Measurements from ENCODE around the gene NAALADL1.
A peak's percentile ranks its signal among the peaks of the same experiment; 100 is the strongest.

NAALADL1 gene

GRCh38 chr11:64999478-64999877 is 58.9 kb downstream of the NAALADL1 start:
- no peak overlapping the region for H3K27ac ChIP-seq (ENCODE audit: low read depth, low read length)
- H3K79me2 ChIP-seq (ENCODE audit: control insufficient read depth, low read length) = no peaks in the 10 kb centered on the region
- no peak overlapping the region for H3K4me3 ChIP-seq (ENCODE audit: low read length)
- no peak overlapping the region for H3K4me2 ChIP-seq (ENCODE audit: low read length)
- H3K4me1 ChIP-seq (ENCODE audit: control insufficient read depth, low read length) = peaks cover 28% of the 10 kb centered on the region
- no peaks in the 10 kb centered on the region for H3F3A ChIP-seq (ENCODE audit: control insufficient read depth, insufficient read depth)
- H3K36me3 ChIP-seq (ENCODE audit: control insufficient read depth, low read length) = no peaks in the 10 kb centered on the region
- no peaks in the 10 kb centered on the region for H4K20me1 ChIP-seq (ENCODE audit: control insufficient read depth, insufficient read depth, low read depth, low read length)
- H3K27me3 ChIP-seq (ENCODE audit: control insufficient read depth, low read length) = no peaks in the 10 kb centered on the region
- no peak for TF ChIP-seq EZH2phosphoT487 (IDR thresholded peaks at IDR 0.05; ENCODE audit: borderline replicate concordance, low read length)
- TF ChIP-seq CTCF (IDR thresholded peaks at IDR 0.05; ENCODE audit: low read depth, low read length, poor library complexity, severe bottlenecking) = no peak
- H3K9me2 ChIP-seq (replicated peaks; ENCODE audit: control insufficient read depth, low read length) = no peaks in the 10 kb centered on the region
- no peaks in the 10 kb centered on the region for H3K9me3 ChIP-seq (ENCODE audit: control insufficient read depth, insufficient read depth, low read length)

GRCh38 chr11:64998690-64999431 is 59.5 kb downstream of the NAALADL1 start:
- Histone ChIP-seq H3F3A (ENCODE audit: control insufficient read depth, insufficient read depth) (no peaks in the 10 kb centered on the region), H3K79me2 (ENCODE audit: control insufficient read depth, low read length) (no peaks in the 10 kb centered on the region), H3K4me1 (ENCODE audit: control insufficient read depth, low read length) (peaks cover 28% of the 10 kb centered on the region), H3K36me3 (ENCODE audit: control insufficient read depth, low read length) (no peaks in the 10 kb centered on the region), H3K4me2 (ENCODE audit: low read length) (peak overlapping the region; percentile 23), H3K27me3 (ENCODE audit: control insufficient read depth, low read length) (no peaks in the 10 kb centered on the region), H3K9me2 (replicated peaks; ENCODE audit: control insufficient read depth, low read length) (no peaks in the 10 kb centered on the region), H3K4me3 (ENCODE audit: low read length) (peak overlapping the region; percentile 1), H3K27ac (ENCODE audit: low read depth, low read length) (no peak overlapping the region), H4K20me1 (ENCODE audit: control insufficient read depth, insufficient read depth, low read depth, low read length) (no peaks in the 10 kb centered on the region), H3K9me3 (ENCODE audit: control insufficient read depth, insufficient read depth, low read length) (no peaks in the 10 kb centered on the region)
- TF ChIP-seq EZH2phosphoT487 (IDR thresholded peaks at IDR 0.05; ENCODE audit: borderline replicate concordance, low read length) = no peak

GRCh38 chr11:64998141-64998540 is 60.2 kb downstream of the NAALADL1 start:
- TF ChIP-seq CTCF (IDR thresholded peaks at IDR 0.05; ENCODE audit: low read depth, low read length, poor library complexity, severe bottlenecking) (no peak), EZH2phosphoT487 (IDR thresholded peaks at IDR 0.05; ENCODE audit: borderline replicate concordance, low read length) (no peak)
- no peaks in the 10 kb centered on the region for H3K36me3 ChIP-seq (ENCODE audit: control insufficient read depth, low read length)
- H3K79me2 ChIP-seq (ENCODE audit: control insufficient read depth, low read length) = no peaks in the 10 kb centered on the region
- H3F3A ChIP-seq (ENCODE audit: control insufficient read depth, insufficient read depth) = no peaks in the 10 kb centered on the region
- no peaks in the 10 kb centered on the region for H3K9me2 ChIP-seq (replicated peaks; ENCODE audit: control insufficient read depth, low read length)
- H3K4me1 ChIP-seq (ENCODE audit: control insufficient read depth, low read length) = peaks cover 28% of the 10 kb centered on the region
- H3K4me3 ChIP-seq (ENCODE audit: low read length) = peak overlapping the region; percentile 1; the same call in 1 of the 2 replicates
- peak overlapping the region; percentile 23 for H3K4me2 ChIP-seq (ENCODE audit: low read length)
- no peak overlapping the region for H3K27ac ChIP-seq (ENCODE audit: low read depth, low read length)
- H3K27me3 ChIP-seq (ENCODE audit: control insufficient read depth, low read length) = no peaks in the 10 kb centered on the region
- no peaks in the 10 kb centered on the region for H3K9me3 ChIP-seq (ENCODE audit: control insufficient read depth, insufficient read depth, low read length)
- no peaks in the 10 kb centered on the region for H4K20me1 ChIP-seq (ENCODE audit: control insufficient read depth, insufficient read depth, low read depth, low read length)

GRCh38 chr11:64996710-64997380 is 61.5 kb downstream of the NAALADL1 start, which contains the start of gene BATF2:
Gene BATF2, minus strand, starts transcription at chr11:64996971. Its CDS starts 57 bp downstream, at chr11:64996914.
- no peak within 1 kb of the TSS for H3K27ac ChIP-seq (ENCODE audit: low read depth, low read length)
- H4K20me1 ChIP-seq (ENCODE audit: control insufficient read depth, insufficient read depth, low read depth, low read length) = no peaks in the 10 kb centered on the region
- H3K9me3 ChIP-seq (ENCODE audit: control insufficient read depth, insufficient read depth, low read length) = no peaks in the 10 kb centered on the region
- H3K9me2 ChIP-seq (replicated peaks; ENCODE audit: control insufficient read depth, low read length) = no peaks in the 10 kb centered on the region
- peaks cover 29% of the 10 kb centered on the region for H3K4me1 ChIP-seq (ENCODE audit: control insufficient read depth, low read length)
- H3K4me2 ChIP-seq (ENCODE audit: low read length) = peak within 1 kb of the TSS; percentile 38
- H3K27me3 ChIP-seq (ENCODE audit: control insufficient read depth, low read length) = no peaks in the 10 kb centered on the region
- H3K79me2 ChIP-seq (ENCODE audit: control insufficient read depth, low read length) = no peaks in the 10 kb centered on the region
- H3K36me3 ChIP-seq (ENCODE audit: control insufficient read depth, low read length) = no peaks in the 10 kb centered on the region
- peak; percentile 69 for TF ChIP-seq CTCF (IDR thresholded peaks at IDR 0.05; ENCODE audit: low read depth, low read length, poor library complexity, severe bottlenecking)
- no peak for TF ChIP-seq EZH2phosphoT487 (IDR thresholded peaks at IDR 0.05; ENCODE audit: borderline replicate concordance, low read length)
- no peaks in the 10 kb centered on the region for H3F3A ChIP-seq (ENCODE audit: control insufficient read depth, insufficient read depth)
- H3K4me3 ChIP-seq (ENCODE audit: low read length) = peak within 1 kb of the TSS; percentile 31
